Measurements from ENCODE around the gene DIABLO. TPM values are rescaled to one million over a fixed set of nuclear protein-coding genes. Genes with fewer than 3 reads are reported as not detected.

Gene DIABLO
- total RNA-seq, 1 donor from 2014 or later = 30.9 TPM

DNA sequence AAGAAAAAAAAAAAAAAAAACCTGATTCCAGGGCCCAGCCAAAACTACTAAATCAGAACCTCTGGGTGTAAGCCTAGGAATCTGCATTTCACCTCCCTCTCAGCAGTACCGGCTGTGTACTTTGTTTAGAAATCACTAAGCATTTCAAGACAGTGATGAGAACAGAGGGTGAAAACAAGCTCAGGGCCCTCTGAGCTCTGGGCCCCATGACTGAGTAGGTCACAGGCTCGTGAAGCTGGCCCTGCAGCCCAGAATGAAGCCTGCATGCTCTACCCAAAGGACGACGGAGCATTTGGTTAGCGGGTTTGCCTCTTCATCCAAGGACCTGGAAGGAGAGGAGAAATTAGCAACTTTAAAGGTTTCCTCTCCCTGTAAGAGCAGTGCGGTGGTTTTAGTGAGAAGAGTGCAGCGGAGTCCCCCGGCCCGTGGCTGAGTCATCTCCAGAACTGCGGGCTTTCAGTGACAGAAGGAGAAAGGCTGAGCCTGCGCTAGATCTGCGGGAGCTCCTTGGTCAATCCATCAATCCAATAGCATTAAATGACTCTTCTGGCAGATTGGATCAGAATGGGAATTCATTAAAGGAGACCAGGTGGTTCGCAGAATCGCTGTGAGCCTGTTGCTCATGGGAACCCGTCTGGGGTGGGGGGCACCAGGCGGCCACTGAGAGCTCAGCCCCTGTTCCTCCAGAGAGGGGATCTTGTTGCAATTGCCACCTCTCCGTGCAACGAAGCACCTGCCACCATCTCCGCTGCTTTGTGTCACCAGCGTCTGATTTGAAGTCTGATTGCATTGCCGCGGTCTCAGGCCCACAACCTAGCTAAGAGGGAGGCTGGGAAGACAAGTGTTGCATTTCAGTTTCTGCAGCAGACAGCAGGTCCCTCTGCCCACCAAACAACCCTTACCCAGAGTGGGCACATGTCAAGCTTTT is 59.2 kb downstream of the DIABLO start:
- intact Hi-C loops (cut with DNase I) = no loop called here
- DNase-seq (ENCODE audit: low spot score) = no peak

DNA sequence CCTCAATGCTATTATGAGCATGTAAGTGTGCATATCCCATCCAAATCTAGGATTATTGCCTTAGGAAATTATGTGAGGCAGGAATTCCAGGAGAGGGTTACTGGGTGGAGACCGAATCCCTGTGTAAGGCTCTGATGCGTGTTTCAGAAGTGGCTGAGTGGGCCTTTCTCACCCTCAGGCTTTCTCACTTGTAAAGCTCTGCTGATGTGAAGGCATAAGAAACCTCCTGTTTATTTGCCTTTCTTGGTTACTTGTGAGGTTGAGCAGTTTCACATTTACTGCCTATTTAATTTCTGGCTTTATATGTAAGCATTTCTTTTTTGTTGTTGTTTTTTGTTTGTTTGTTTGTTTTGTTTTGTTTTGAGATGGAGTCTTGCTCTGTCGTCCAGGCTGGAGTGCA is 62.9 kb downstream of the DIABLO start:
- intact Hi-C loops (cut with DNase I) = no loop called here
- DNase-seq (ENCODE audit: low spot score) = no peak

DNA sequence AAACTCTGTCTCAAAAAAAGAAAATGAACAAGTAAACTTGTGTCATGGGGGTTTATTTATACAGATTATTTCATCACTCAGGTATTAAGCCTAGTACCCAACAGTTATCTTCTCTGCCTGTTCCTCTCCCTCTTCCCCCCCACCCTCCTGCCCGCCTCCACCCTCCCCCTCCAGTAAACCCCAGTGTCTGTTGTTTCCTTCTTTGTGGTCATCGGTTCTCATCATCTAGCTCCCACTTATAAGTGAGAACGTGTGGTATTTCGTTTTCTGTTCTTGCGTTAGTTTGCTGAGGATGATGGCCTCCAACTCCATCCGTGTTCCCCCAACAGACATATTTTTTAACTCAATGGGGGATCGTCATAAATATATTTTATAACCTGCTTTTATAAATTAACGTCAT is 64.2 kb downstream of the DIABLO start:
- DNase-seq (ENCODE audit: low spot score) = no peak
- intact Hi-C loops (cut with DNase I) = no loop called here

DNA sequence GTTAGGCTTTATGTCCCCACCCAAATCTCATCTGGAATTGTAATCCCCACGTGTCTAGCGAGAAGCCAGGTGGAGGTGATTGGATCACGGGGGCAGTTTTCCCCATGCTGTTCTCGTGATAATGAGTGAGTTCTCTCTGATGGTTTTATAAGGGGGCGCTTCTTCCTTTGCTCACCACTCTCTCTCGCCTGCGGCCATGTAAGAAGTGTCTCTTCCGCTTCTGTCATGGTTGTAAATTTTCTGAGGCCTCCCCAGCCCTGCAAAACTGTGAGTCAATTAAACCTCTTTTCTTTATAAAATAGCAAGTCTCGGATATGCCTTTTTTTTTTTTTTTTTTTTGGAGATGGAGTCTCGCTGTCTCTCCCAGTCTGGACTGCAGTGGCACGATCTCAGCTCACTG is 65.1 kb downstream of the DIABLO start:
- DNase-seq (ENCODE audit: low spot score) = no peak
- intact Hi-C loops (cut with DNase I) = no loop called here

DNA sequence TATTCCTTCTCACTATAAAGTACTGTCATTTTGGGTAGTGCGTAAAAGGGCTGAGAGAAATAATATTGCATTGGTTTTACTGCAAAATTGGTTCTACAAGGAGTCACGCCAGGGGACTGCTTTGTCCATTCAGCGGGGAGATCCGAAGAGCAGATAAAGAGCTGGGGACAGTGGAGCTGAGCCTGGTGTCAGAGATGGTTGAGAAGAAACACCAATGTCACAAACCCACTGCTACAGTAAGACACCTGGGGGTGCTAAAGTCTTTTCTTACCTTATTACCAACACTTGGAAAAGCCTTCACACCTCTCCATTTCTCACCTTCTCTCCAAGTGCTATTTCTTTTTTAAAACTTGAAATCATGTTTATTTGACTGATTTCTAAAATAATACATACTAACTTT is 66.0 kb downstream of the DIABLO start:
- DNase-seq (ENCODE audit: low spot score) = no peak
- intact Hi-C loops (cut with DNase I) = no loop called here

DNA sequence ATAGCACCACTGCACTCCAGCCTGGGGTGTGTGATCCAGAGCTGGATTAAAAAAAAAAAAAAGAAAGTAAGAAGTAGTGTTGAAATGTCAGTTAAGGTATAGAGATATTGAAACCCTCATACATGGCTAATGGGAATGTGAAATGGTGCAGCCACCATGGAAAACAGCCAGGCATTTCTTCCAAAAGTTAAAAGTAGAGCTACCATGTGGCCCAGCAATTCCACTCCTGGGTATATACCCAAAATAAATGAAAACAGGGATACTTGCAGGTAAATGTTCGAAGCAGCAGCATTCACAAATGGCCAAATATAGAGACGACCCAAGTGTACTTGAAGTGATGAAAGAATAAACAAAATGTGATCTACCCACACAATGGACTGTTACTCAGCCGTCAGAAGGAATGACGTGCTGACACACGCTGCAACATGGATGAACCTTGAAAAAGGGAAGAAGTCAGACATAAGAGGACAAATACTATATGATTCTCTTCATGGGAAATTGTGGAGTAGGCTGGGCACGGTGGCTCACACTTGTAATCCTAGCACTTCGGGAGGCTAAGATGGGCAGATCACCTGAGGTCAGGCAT is 67.1 kb downstream of the DIABLO start:
- intact Hi-C loops (cut with DNase I) = no loop called here
- no peak for DNase-seq (ENCODE audit: low spot score)

Other genes with a start within 250 kb of the DIABLO start
- gene BCL7A, start 204.2 kb downstream of the DIABLO start, total RNA-seq = 18.2 TPM
- 24.7 TPM for gene MLXIP, start 147.3 kb downstream of the DIABLO start, total RNA-seq
- not detected for gene IL31, start 51.8 kb downstream of the DIABLO start, total RNA-seq
- gene LRRC43, start 42.9 kb downstream of the DIABLO start, total RNA-seq = 0.43 TPM
- gene B3GNT4, start 22.3 kb downstream of the DIABLO start, total RNA-seq = not detected
- 9.2 TPM for gene VPS33A, start 40.4 kb upstream of the DIABLO start, total RNA-seq
- 107 TPM for gene CLIP1, start 196.6 kb upstream of the DIABLO start, total RNA-seq